SK-N-SH (cell line): ENCODE data around the gene SMYD2. TPM values are rescaled to one million over a fixed set of nuclear protein-coding genes. Genes with fewer than 3 reads are reported as not detected.

ENCODE experiments used
- CTCF ChIA-PET: fragments of 300-600, 350-600 bp; formaldehyde crosslinking; extraction: SDS; loops from one replicate; lab custom pipeline; 2021; lab: Yijun Ruan, JAX
- POLR2A ChIA-PET: fragments of 350-600 bp; sonication (Branson Sonifier 250); formaldehyde crosslinking; extraction: SDS; loops from one replicate; lab custom pipeline; 2020; ENCODE audit warnings: antibody characterized with exemption, inconsistent platforms; lab: Yijun Ruan, JAX
- DNase-seq: peaks from one replicate; pipeline ENCODE4 v3.0.0; 2012
- H2AFZ ChIP-seq: fragments of 200-600 bp; sonication (generic); 2 replicates; pipeline ENCODE4 v1.8.1; 2016; ENCODE audit warnings: antibody characterized with exemption, mild to moderate bottlenecking, low read depth
- H3F3A ChIP-seq: fragments of 200-600 bp; sonication (generic); replicated peaks from 2 replicates; pipeline ENCODE3; 2016; ENCODE audit warnings: antibody characterized with exemption, mild to moderate bottlenecking; ENCODE audit not compliant: insufficient read depth
- H3K27ac ChIP-seq, 2 experiments: fragments of 200-500 bp in 1 of 2; fragments of 200-600 bp in 1 of 2; sonication (Bioruptor generic) in 1 of 2; sonication (generic), shearing (Covaris generic) in 1 of 2; 2 replicates each; pipeline versions ENCODE4 v1.5.1 to v1.6.1; 2014 to 2016; ENCODE audit warnings: low read depth in 2 of 2, inconsistent platforms in 1 of 2, low read length in 1 of 2, mild to moderate bottlenecking in 1 of 2, mixed read lengths in 1 of 2
- H3K27me3 ChIP-seq: fragments of 200-600 bp; sonication (generic), shearing (Covaris generic); 2 replicates; pipeline ENCODE4 v1.6.1; 2016; ENCODE audit warnings: mixed run types; ENCODE audit not compliant: insufficient read depth
- H3K36me3 ChIP-seq, 2 experiments: fragments of 200-500 bp in 1 of 2; fragments of 200-600 bp in 1 of 2; sonication (Bioruptor generic) in 1 of 2; sonication (generic) in 1 of 2; replicated peaks in 1 of 2; 2 replicates each; pipeline versions ENCODE3 to v1.5.1; 2014 to 2016; ENCODE audit warnings: low read length in 1 of 2, mild to moderate bottlenecking in 1 of 2; ENCODE audit not compliant: insufficient read depth in 2 of 2, control insufficient read depth in 1 of 2
- H3K4me1 ChIP-seq, 2 experiments: fragments of 200-500 bp in 1 of 2; fragments of 200-600 bp in 1 of 2; sonication (Bioruptor generic) in 1 of 2; sonication (generic), shearing (Covaris generic) in 1 of 2; 2 replicates each; pipeline versions ENCODE4 v1.5.1 to v1.6.1; 2014 to 2016; ENCODE audit warnings: low read depth in 1 of 2, low read length in 1 of 2, mixed run types in 1 of 2; ENCODE audit not compliant: insufficient read depth in 2 of 2, control insufficient read depth in 1 of 2
- H3K4me2 ChIP-seq: fragments of 200-600 bp; sonication (generic), shearing (Covaris generic); 2 replicates; pipeline ENCODE4 v1.6.1; 2017; ENCODE audit warnings: mixed run types
- H3K4me3 ChIP-seq, 2 experiments: fragments of 200-500 bp in 1 of 2; fragments of 200-600 bp in 1 of 2; sonication (Bioruptor generic) in 1 of 2; sonication (generic), shearing (Covaris generic) in 1 of 2; 2 replicates each; pipeline versions ENCODE4 v1.5.1 to v1.8.1; 2014 to 2016; ENCODE audit warnings: low read depth in 2 of 2, inconsistent platforms in 1 of 2, low read length in 1 of 2, mild to moderate bottlenecking in 1 of 2, mixed read lengths in 1 of 2, moderate library complexity in 1 of 2
- H3K79me2 ChIP-seq: fragments of 200-600 bp; sonication (generic); 2 replicates; pipeline ENCODE4 v1.8.1; 2017; ENCODE audit warnings: mild to moderate bottlenecking; ENCODE audit not compliant: insufficient read depth
- H3K9ac ChIP-seq: fragments of 200-600 bp; sonication (generic); 2 replicates; pipeline ENCODE4 v1.6.1; 2017; ENCODE audit warnings: mixed run types
- H3K9me2 ChIP-seq: fragments of 200-600 bp; sonication (generic); 2 replicates; pipeline ENCODE4 v1.6.1; 2017; ENCODE audit warnings: mixed run types
- H3K9me3 ChIP-seq: fragments of 200-600 bp; sonication (generic); 2 replicates; pipeline ENCODE4 v1.6.1; 2017; ENCODE audit warnings: mixed run types, mild to moderate bottlenecking, moderate library complexity
- H4K20me1 ChIP-seq: fragments of 200-600 bp; sonication (generic); 2 replicates; pipeline ENCODE4 v1.6.1; 2017; ENCODE audit warnings: mild to moderate bottlenecking, mixed run types; ENCODE audit not compliant: insufficient read depth
- CHD2 ChIP-seq: fragments of 150-350 bp; IDR thresholded peaks from 2 replicates; pipeline ENCODE4 v1.6.1; 2018; ENCODE audit warnings: low read length; ENCODE audit not compliant: partially characterized antibody
- EZH2phosphoT487 ChIP-seq: fragments of 200-600 bp; sonication (generic); IDR thresholded peaks from 2 replicates; pipeline ENCODE4 v1.6.1; 2017; ENCODE audit warnings: low read depth, mixed run types, mild to moderate bottlenecking, antibody characterized with exemption, moderate library complexity, borderline replicate concordance
- GABPA ChIP-seq: IDR thresholded peaks from 2 replicates; pipeline ENCODE4 v1.4.0; 2012; ENCODE audit warnings: low read depth, mild to moderate bottlenecking
- GATA2 ChIP-seq: sonication (generic); formaldehyde crosslinking; IDR thresholded peaks from 2 replicates; pipeline ENCODE4 v1.5.0; 2020; ENCODE audit warnings: mild to moderate bottlenecking, missing genetic modification reagents
- MEF2A ChIP-seq: IDR thresholded peaks from 2 replicates; pipeline ENCODE4 v1.4.0; 2012; ENCODE audit warnings: low read depth, borderline replicate concordance
- RCOR1 ChIP-seq: fragments of 150-350 bp; IDR thresholded peaks from 2 replicates; pipeline ENCODE4 v1.6.1; 2017; ENCODE audit warnings: antibody characterized with exemption, low read length
- RXRA ChIP-seq: IDR thresholded peaks from 2 replicates; pipeline ENCODE4 v1.4.0; 2012; ENCODE audit warnings: low read depth, mild to moderate bottlenecking, borderline replicate concordance
- SIN3A ChIP-seq: IDR thresholded peaks from 2 replicates; pipeline ENCODE4 v1.6.1; 2012; ENCODE audit warnings: low read depth, mild to moderate bottlenecking, low read length, moderate library complexity, borderline replicate concordance
- TCF12 ChIP-seq: IDR thresholded peaks from 2 replicates; pipeline ENCODE4 v1.4.0; 2012
- WGBS: methylation state at CpG from one replicate; pipeline ENCODE4 v1.1.6; 2017; ENCODE audit warnings: low lambda C conversion rate; 5-methylcytosine and 5-hydroxymethylcytosine counted together
- polyA plus RNA-seq, 3 experiments: library from polyadenylated mRNA; depleted of rRNA; stranded (reverse); fragments of >200 nt; gene quantifications; 2 replicates each; pipeline ENCODE4 v1.2.3, GENCODE V29; 2012
- TF ChIP-seq, protein P1 (sequence below): fragments of 200-600 bp; sonication (generic); IDR thresholded peaks from 2 replicates; pipeline ENCODE4 v1.6.1; 2017; ENCODE audit warnings: antibody characterized with exemption, mild to moderate bottlenecking, moderate library complexity
- TF ChIP-seq, protein P2 (sequence below): IDR thresholded peaks from 2 replicates; pipeline ENCODE4 v1.4.0; 2012; ENCODE audit warnings: low read depth
- TF ChIP-seq, protein P3 (sequence below): IDR thresholded peaks from 2 replicates; pipeline ENCODE4; 2012
- TF ChIP-seq, protein P4 (sequence below): fragments of 150-350 bp; IDR thresholded peaks from 2 replicates; pipeline ENCODE4 v1.6.1; 2017; ENCODE audit warnings: antibody characterized with exemption, low read length, low read depth, borderline replicate concordance

Gene SMYD2
- polyA plus RNA-seq, 1 of the 3 experiments (the other 2 are of a cell fraction) = 23.1 TPM

DNA sequence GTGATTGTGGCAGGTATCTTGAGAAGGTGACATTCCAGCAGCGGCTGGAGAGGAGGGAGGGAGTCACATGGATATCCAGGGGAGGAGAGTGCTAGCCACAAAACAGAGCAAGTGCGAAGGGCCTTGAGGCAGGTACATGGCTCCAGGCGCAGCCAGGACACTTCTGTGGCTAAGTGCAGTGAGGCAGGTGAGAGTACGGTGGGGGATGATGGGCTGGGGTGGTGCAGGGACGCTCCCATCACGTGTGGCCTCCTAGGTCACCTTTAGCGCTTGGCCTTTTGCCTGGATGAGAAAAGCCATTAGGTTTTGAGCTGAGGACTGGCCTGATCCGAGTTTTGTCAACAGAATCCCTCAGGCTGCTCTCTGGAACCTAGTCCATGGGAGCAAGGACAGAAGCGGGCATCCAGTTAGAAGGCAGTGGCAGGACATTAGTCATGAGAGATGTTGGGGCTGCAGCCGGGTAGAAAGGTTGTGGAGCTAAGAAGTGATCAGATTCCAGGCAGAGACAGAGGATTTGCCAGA, 31.6 kb downstream of the SMYD2 start:
- Histone ChIP-seq H3K4me2 (no peak overlapping the region), H3K79me2 (no peaks in the 10 kb centered on the region), H2AFZ (no peak overlapping the region), H3K4me3 (no peak overlapping the region), H4K20me1 (no peaks in the 10 kb centered on the region), H3K9me2 (no peaks in the 10 kb centered on the region), H3K27ac (no peak overlapping the region), H3K36me3 (peaks cover 4 to 9% of the 10 kb centered on the region in 2 experiments), H3K9me3 (no peaks in the 10 kb centered on the region), H3K4me1 (peaks cover 0 to 5% of the 10 kb centered on the region in 2 experiments; a peak in 1 of 4 replicates), H3F3A (no peaks in the 10 kb centered on the region), H3K27me3 (no peaks in the 10 kb centered on the region), H3K9ac (no peak overlapping the region)
- TF ChIP-seq MEF2A (no peak), CHD2 (no peak), GATA2 (CRISPR knock-in tag) (no peak), EZH2phosphoT487 (no peak), SIN3A (no peak), GABPA (no peak), RXRA (no peak), RCOR1 (no peak), TCF12 (no peak)
- TF ChIP-seq, protein P1, sequence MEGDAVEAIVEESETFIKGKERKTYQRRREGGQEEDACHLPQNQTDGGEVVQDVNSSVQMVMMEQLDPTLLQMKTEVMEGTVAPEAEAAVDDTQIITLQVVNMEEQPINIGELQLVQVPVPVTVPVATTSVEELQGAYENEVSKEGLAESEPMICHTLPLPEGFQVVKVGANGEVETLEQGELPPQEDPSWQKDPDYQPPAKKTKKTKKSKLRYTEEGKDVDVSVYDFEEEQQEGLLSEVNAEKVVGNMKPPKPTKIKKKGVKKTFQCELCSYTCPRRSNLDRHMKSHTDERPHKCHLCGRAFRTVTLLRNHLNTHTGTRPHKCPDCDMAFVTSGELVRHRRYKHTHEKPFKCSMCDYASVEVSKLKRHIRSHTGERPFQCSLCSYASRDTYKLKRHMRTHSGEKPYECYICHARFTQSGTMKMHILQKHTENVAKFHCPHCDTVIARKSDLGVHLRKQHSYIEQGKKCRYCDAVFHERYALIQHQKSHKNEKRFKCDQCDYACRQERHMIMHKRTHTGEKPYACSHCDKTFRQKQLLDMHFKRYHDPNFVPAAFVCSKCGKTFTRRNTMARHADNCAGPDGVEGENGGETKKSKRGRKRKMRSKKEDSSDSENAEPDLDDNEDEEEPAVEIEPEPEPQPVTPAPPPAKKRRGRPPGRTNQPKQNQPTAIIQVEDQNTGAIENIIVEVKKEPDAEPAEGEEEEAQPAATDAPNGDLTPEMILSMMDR = no peak
- TF ChIP-seq, protein P2, sequence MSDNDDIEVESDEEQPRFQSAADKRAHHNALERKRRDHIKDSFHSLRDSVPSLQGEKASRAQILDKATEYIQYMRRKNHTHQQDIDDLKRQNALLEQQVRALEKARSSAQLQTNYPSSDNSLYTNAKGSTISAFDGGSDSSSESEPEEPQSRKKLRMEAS = no peak
- TF ChIP-seq, protein P3, sequence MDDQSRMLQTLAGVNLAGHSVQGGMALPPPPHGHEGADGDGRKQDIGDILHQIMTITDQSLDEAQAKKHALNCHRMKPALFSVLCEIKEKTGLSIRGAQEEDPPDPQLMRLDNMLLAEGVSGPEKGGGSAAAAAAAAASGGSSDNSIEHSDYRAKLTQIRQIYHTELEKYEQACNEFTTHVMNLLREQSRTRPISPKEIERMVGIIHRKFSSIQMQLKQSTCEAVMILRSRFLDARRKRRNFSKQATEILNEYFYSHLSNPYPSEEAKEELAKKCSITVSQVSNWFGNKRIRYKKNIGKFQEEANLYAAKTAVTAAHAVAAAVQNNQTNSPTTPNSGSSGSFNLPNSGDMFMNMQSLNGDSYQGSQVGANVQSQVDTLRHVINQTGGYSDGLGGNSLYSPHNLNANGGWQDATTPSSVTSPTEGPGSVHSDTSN = no peak
- TF ChIP-seq, protein P4, sequence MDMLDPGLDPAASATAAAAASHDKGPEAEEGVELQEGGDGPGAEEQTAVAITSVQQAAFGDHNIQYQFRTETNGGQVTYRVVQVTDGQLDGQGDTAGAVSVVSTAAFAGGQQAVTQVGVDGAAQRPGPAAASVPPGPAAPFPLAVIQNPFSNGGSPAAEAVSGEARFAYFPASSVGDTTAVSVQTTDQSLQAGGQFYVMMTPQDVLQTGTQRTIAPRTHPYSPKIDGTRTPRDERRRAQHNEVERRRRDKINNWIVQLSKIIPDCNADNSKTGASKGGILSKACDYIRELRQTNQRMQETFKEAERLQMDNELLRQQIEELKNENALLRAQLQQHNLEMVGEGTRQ = no peak
- ChIA-PET POLR2A (no interaction called here), CTCF (interaction anchor here (0.8 to 10.7 kb wide), 5 partner anchors 8 to 98 kb away, joined by 3 to 154 read pairs (median 3); no protein-coding TSS in a partner anchor)
- WGBS = 91% methylated on average over 10 of the region's 10 CpGs
- no peak for DNase-seq
